Astrocyte of the cerebellum (primary cell): ENCODE measurements around the gene LIN28A.
"Not testable (repeated sequence)": the region's sequence is repeated elsewhere in the genome, so short reads cannot be mapped to it uniquely, and the experiment has no call there.

ENCODE experiments used
- DNase-seq: peaks from one replicate; pipeline ENCODE4 v3.0.0-alpha.2; 2011; ENCODE audit warnings: low read depth
- H3K4me3 ChIP-seq: 2 replicates; pipeline ENCODE4 v1.5.1; 2011; ENCODE audit warnings: mild to moderate bottlenecking, low read depth, low read length, moderate library complexity
- in situ Hi-C: cut with HindIII; loops from 2 replicates; pipeline ENCODE4 v1.10.0; 2017; ENCODE audit warnings: low sequenced_read_pairs
- TF ChIP-seq, protein P1 (sequence below): IDR thresholded peaks from 2 replicates; pipeline ENCODE4 v1.5.1; 2012; ENCODE audit warnings: low read length, low read depth, moderate library complexity, mild to moderate bottlenecking; ENCODE audit errors: missing control alignments

The LIN28A gene

DNA sequence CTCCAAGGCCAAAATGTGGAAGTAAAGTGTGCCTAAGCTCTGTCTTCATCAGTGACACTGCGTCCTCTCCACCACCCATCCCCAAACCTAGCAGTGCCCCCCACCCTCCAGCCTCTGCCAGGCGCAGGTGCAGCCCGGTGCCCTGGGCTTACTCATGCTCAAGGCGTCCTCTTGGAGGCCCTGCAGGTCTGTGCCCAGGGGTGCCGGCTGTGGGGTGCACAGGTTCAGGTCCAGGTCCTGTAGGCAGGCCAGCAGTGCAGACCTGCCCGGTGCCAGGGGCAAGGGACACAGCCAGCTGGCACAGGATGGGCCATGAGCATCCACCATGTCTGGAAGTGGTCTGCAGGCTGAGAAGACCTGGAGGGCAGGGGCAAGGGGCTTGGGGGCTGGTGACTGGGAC lies 43.2 kb upstream of the LIN28A start:
- in situ Hi-C loops: no loop called here
- DNase-seq: no peak
- no peak overlapping the region for H3K4me3 ChIP-seq
- TF ChIP-seq, protein P1, sequence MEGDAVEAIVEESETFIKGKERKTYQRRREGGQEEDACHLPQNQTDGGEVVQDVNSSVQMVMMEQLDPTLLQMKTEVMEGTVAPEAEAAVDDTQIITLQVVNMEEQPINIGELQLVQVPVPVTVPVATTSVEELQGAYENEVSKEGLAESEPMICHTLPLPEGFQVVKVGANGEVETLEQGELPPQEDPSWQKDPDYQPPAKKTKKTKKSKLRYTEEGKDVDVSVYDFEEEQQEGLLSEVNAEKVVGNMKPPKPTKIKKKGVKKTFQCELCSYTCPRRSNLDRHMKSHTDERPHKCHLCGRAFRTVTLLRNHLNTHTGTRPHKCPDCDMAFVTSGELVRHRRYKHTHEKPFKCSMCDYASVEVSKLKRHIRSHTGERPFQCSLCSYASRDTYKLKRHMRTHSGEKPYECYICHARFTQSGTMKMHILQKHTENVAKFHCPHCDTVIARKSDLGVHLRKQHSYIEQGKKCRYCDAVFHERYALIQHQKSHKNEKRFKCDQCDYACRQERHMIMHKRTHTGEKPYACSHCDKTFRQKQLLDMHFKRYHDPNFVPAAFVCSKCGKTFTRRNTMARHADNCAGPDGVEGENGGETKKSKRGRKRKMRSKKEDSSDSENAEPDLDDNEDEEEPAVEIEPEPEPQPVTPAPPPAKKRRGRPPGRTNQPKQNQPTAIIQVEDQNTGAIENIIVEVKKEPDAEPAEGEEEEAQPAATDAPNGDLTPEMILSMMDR: no peak

DNA sequence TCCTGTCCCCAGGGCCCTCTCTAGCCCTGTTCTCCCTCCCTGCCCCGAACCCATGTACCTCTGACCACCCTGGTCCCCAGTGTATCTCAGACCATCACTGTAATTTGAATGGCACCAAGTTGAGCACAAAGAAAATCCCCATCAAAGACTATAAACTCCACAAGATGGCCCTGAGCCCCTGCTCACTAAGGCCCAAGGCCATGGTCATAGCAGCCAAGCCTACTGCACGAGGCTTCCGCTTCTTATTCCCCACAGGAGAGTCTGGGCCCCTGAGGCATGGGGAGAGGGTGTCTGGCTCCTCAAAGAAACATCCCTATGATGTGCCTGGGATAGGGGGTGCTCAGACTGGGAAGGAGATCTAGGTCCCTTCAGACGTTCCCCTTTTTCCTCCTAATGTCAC lies 42.6 kb upstream of the LIN28A start:
- H3K4me3 ChIP-seq: no peak overlapping the region
- in situ Hi-C loops: no loop called here
- no peak for DNase-seq
- TF ChIP-seq, protein P1: no peak

- DNase-seq: no peak
- TF ChIP-seq, protein P1: no peak
- H3K4me3 ChIP-seq: no peak overlapping the region
- in situ Hi-C loops: no loop called here
Observed at GRCh38 chr1:26368486-26368885, 42.1 kb upstream of the LIN28A start.

GRCh38 chr1:26370591-26371382 lies 39.8 kb upstream of the LIN28A start:
- in situ Hi-C loops: no loop called here
- no peak overlapping the region for H3K4me3 ChIP-seq
- TF ChIP-seq, protein P1: no peak
- DNase-seq: no peak

DNA sequence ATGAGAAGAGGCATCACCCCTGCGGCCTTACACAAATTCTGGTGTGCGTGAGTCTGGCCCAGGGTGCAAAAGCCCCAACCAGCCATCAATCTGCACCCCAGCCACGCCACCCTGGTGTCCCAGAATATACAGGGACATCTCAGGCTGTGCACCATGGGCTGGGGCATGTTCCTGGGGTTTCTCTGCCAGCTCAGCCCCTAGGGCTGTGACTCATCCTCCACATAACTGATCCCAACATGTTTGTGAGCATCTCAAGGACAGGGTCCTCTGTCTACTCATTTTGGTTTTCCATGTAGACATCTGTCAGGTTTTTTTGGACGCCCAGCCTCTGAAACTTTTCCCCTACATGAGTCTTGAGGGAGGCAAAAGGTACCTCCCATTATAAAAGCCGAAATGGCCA lies 38.6 kb upstream of the LIN28A start:
- no peak overlapping the region for H3K4me3 ChIP-seq
- TF ChIP-seq, protein P1: no peak
- in situ Hi-C loops: no loop called here
- no peak for DNase-seq

DNA sequence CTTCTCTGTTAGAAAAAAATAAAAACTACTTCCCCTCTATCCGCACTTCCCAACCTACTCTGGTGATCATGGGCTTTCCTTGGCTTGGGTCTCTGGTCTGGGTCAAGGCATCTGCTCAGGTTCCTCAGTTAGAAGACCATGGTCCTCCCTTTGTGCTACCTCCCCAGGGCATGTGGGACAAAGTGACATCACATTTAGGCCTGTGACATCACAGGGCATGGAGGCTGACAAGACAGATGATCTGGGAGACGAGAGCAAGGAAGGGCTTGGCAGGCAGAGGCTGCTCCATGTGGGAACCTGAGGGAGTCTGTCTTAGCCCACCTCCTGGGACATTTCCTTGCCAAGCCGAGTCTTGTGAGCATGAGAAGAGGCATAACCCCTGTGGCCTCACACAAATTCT lies 38.0 kb upstream of the LIN28A start, which contains the start of gene ZNF683:
Gene ZNF683 (minus strand): TSS at position 140 of the 400 bp plus-strand sequence. CDS start 4,179 bp downstream, outside the sequence.
- in situ Hi-C loops, H3K4me3 ChIP-seq, DNase-seq: not testable (repeated sequence)

DNA sequence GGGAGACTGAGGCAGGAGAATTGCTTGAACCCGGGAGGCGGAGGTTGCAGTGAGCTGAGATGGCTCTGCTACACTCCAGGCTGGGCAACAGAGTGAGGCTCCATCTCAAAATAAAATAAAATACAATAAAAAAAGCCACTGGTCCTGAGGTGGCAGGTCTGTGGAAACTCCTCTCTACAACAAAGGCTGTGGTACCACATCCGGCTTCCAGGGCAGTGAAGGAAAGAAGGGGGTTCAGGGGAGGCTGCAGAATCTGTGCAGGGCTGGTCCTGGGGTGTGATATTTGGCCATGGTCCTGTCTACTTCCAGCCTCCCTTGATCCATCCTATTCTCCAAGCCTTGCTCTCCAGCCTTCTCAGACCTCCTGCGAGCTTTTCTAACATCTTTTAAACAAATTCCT lies 37.3 kb upstream of the LIN28A start:
- no peak for DNase-seq
- TF ChIP-seq, protein P1: no peak
- H3K4me3 ChIP-seq: no peak overlapping the region
- in situ Hi-C loops: no loop called here
